ENCODE results near the gene PAOX. TPM values are rescaled to one million over a fixed set of nuclear protein-coding genes. Genes with fewer than 3 reads are reported as not detected.

PAOX gene
- total RNA-seq, 1 experiment from 2014 or later, result 6.7 TPM

- H3K27ac Mint-ChIP-seq (ENCODE audit: unreplicated experiment), result no peak overlapping the region
- DNase-seq, result no peak
- BruUV-seq (replicated peaks), result TSS peak; percentile 53
- H3K27me3 Mint-ChIP-seq (ENCODE audit: insufficient read depth, unreplicated experiment), result no peaks in the 10 kb centered on the region
- no peaks in the 10 kb centered on the region for H3K9me3 ChIP-seq
- no peak for TF ChIP-seq CTCF (IDR thresholded peaks at IDR 0.05; ENCODE audit: insufficient read depth in 1 of 2, low read depth in 1 of 2, low read length in 1 of 2, severe bottlenecking in 1 of 2, unreplicated experiment in 1 of 2)
- H3K4me1 ChIP-seq, result peaks cover 5% of the 10 kb centered on the region; the same call in 1 of the 2 replicates
- H3K36me3 Mint-ChIP-seq (ENCODE audit: insufficient read depth, unreplicated experiment), result peaks cover 69% of the 10 kb centered on the region
- ChIA-PET POLR2A (no interaction called here), CTCF (interaction anchor here (1.0 to 1.2 kb wide), 3 partner anchors 11 to 90 kb away, joined by 3 to 6 read pairs (median 3); no protein-coding TSS in a partner anchor)
- intact Hi-C loops (cut with micrococcal nuclease; ENCODE audit: unreplicated experiment), result no loop called here
- H3K4me3 ChIP-seq (ENCODE audit: low read depth, low read length), result no peak overlapping the region
- no peaks in the 10 kb centered on the region for H3K27me3 ChIP-seq (replicated peaks; ENCODE audit: control insufficient read depth, insufficient read depth, low read length)
- no peak overlapping the region for H3K4me3 Mint-ChIP-seq (ENCODE audit: unreplicated experiment)
- H3K4me1 Mint-ChIP-seq (ENCODE audit: low read depth, unreplicated experiment), result no peaks in the 10 kb centered on the region
- peaks cover 1% of the 10 kb centered on the region for H3K36me3 ChIP-seq (ENCODE audit: control insufficient read depth, insufficient read depth, low read length)
- H3K9me3 Mint-ChIP-seq (ENCODE audit: unreplicated experiment), result no peaks in the 10 kb centered on the region
Measured at GRCh38 chr10:133420028-133420427, 41.0 kb downstream of the PAOX start.

- ChIA-PET POLR2A (no interaction called here), CTCF (interaction anchor here (1.0 to 1.2 kb wide), 2 partner anchors 11 to 91 kb away, joined by 3 to 6 read pairs; no protein-coding TSS in a partner anchor)
- no peak for TF ChIP-seq CTCF (IDR thresholded peaks at IDR 0.05; ENCODE audit: insufficient read depth in 1 of 2, low read depth in 1 of 2, low read length in 1 of 2, severe bottlenecking in 1 of 2, unreplicated experiment in 1 of 2)
- intact Hi-C loops (cut with micrococcal nuclease; ENCODE audit: unreplicated experiment), result no loop called here
- Mint-ChIP-seq H3K36me3 (ENCODE audit: insufficient read depth, unreplicated experiment) (peaks cover 64% of the 10 kb centered on the region), H3K4me3 (ENCODE audit: unreplicated experiment) (no peak overlapping the region), H3K27ac (ENCODE audit: unreplicated experiment) (no peak overlapping the region), H3K27me3 (ENCODE audit: insufficient read depth, unreplicated experiment) (no peaks in the 10 kb centered on the region), H3K4me1 (ENCODE audit: low read depth, unreplicated experiment) (no peaks in the 10 kb centered on the region), H3K9me3 (ENCODE audit: unreplicated experiment) (no peaks in the 10 kb centered on the region)
- no peaks in the 10 kb centered on the region for H3K9me3 ChIP-seq
- H3K27me3 ChIP-seq (replicated peaks; ENCODE audit: control insufficient read depth, insufficient read depth, low read length), result no peaks in the 10 kb centered on the region
- peaks cover 5% of the 10 kb centered on the region; the same call in 1 of the 2 replicates for H3K4me1 ChIP-seq
- BruUV-seq (replicated peaks), result no TSS peak
- no peak for DNase-seq
- peaks cover 1% of the 10 kb centered on the region for H3K36me3 ChIP-seq (ENCODE audit: control insufficient read depth, insufficient read depth, low read length)
- no peak overlapping the region for H3K4me3 ChIP-seq (ENCODE audit: low read depth, low read length)
Measured at GRCh38 chr10:133420579-133420978, 41.5 kb downstream of the PAOX start.

GRCh38 chr10:133421336-133422222, 42.5 kb downstream of the PAOX start:
- H3K4me3 Mint-ChIP-seq (ENCODE audit: unreplicated experiment), result peak overlapping the region; percentile 61
- no peak for TF ChIP-seq CTCF (IDR thresholded peaks at IDR 0.05; ENCODE audit: insufficient read depth in 1 of 2, low read depth in 1 of 2, low read length in 1 of 2, severe bottlenecking in 1 of 2, unreplicated experiment in 1 of 2)
- ChIA-PET CTCF (no interaction called here), POLR2A (no interaction called here)
- H3K4me1 Mint-ChIP-seq (ENCODE audit: low read depth, unreplicated experiment), result no peaks in the 10 kb centered on the region
- peaks cover 56% of the 10 kb centered on the region for H3K36me3 Mint-ChIP-seq (ENCODE audit: insufficient read depth, unreplicated experiment)
- no peaks in the 10 kb centered on the region for H3K9me3 Mint-ChIP-seq (ENCODE audit: unreplicated experiment)
- intact Hi-C loops (cut with micrococcal nuclease; ENCODE audit: unreplicated experiment), result no loop called here
- Histone ChIP-seq H3K36me3 (ENCODE audit: control insufficient read depth, insufficient read depth, low read length) (peaks cover 1% of the 10 kb centered on the region), H3K4me1 (peaks cover 5% of the 10 kb centered on the region; the same call in 1 of the 2 replicates), H3K9me3 (no peaks in the 10 kb centered on the region), H3K27me3 (replicated peaks; ENCODE audit: control insufficient read depth, insufficient read depth, low read length) (no peaks in the 10 kb centered on the region), H3K4me3 (ENCODE audit: low read depth, low read length) (no peak overlapping the region)
- H3K27me3 Mint-ChIP-seq (ENCODE audit: insufficient read depth, unreplicated experiment), result no peaks in the 10 kb centered on the region
- DNase-seq, result no peak
- H3K27ac Mint-ChIP-seq (ENCODE audit: unreplicated experiment), result no peak overlapping the region
- no TSS peak for BruUV-seq (replicated peaks)
